HG02763 (cell line): Measurements from ENCODE around the gene DAGLB.
"Not testable (repeated sequence)": the region's sequence is repeated elsewhere in the genome, so short reads cannot be mapped to it uniquely, and the experiment has no call there.

Source experiments
- ATAC-seq: cut with Tn5 transposase; IDR thresholded peaks from one replicate; pipeline ENCODE4 v1.9.1; 2021; ENCODE audit warnings: mild to moderate bottlenecking, moderate library complexity; ENCODE audit not compliant: unreplicated experiment

DAGLB gene

DNA sequence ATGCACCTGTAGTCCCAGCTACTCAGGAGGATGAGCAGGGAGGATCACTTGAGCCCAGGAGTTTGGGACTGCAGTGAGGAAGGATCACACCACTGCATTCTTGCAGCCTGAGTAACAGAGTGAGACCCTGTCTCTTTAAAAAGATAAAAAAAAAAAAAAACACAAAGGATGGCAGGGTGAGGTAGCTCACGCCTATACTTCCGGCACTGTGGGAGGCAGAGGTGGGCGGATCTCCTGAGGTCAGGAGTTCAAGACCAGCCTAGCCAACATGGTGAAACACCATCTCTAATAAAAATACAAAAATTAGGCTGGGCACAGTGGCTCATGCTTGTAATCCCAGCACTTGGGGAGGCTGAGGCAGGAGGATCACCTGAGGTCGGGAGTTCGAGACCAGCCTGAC is 15.9 kb upstream of the DAGLB start:
- ATAC-seq: not testable (repeated sequence)

DNA sequence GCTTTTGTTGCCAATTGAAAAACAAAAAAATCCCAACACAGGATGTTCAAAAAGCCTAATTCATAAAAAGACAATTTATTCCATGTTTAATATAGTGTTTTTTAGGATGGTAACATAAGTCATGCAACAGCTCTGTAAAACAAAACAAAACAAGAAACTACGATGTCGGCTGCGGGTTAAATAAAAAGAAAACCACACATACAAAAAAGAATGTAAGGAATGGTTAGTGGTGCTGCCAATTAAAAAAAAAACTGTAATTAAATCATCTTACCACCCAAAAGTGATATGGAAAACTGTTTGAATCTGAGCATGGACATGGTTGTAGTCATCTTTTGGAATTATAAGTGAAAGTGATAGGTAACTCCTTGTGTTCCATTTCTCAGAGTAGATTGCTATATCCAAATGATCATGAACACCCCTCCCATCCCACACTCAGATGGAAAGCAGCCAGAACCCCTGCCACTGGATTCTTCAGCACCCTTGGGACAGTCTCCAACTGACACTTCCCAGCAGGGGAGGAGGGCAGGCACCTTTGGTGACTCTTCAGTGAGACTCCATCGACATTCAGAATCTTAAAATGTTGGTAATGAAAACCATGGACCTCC is 14.3 kb upstream of the DAGLB start:
- no peak for ATAC-seq

DNA sequence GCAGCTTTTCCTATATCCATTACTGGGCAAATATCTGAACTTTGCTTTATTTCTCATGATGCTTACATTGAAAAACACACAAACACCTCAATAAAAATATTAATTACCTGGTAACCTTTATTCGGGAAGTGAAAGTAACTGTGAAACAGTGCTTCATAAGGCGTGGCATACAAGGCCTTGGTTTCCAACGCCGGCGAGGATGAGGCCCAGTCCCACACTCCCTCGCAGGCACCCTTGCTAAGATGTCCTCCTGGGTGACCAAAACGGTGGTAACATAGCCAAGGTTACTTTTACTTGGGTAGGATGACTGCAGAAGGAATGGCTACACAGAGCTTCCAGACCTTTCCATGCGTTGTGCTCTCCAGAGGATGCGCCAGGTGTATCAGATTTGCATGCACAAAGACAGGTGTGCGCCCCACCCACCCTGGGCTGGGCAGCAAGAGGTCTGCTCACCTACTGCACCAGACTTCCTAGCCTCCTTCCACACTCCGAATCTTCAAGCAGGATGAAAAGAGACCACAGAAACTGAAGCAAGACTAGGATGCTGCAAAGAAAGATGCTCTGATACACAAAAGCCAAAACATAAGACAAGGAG is 13.3 kb upstream of the DAGLB start:
- ATAC-seq: no peak

DNA sequence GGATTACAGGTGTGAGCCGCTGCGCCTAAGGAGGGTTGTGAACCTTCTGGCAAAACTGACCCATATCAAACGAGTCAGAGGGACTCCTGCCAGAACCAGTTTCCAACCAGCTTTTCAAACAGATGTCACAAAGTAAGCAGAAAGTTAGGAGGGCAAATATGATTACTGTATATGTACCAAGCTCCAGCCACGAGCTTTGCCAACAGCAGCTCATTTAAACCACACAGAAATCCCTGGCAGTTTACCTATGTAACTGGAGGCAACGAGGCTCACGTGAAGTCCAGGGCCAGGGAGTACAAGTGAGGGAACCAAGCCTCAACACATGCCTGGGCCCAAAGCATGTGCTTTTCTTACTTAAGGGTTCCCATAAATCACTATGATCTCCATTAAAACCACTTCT is 12.5 kb upstream of the DAGLB start:
- no peak for ATAC-seq

DNA sequence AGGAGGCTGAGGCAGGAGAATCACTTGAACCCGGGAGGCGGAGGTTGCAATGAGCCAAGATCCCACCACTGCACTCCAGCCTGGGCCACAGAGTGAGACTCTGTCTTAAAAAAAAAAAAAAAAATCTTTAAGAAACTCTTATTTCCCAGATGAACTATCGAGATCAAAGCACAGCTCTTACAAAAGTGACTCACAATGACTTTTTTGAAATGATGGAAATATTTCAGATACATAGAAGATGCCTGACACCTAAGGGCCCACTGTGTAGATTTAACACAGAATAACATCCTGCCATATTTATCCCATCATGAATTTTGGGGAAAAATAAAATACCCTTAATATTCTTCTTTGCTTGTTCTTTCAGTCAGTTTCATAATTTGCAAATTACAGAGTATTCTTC is 10.9 kb upstream of the DAGLB start:
- ATAC-seq: not testable (repeated sequence)

DNA sequence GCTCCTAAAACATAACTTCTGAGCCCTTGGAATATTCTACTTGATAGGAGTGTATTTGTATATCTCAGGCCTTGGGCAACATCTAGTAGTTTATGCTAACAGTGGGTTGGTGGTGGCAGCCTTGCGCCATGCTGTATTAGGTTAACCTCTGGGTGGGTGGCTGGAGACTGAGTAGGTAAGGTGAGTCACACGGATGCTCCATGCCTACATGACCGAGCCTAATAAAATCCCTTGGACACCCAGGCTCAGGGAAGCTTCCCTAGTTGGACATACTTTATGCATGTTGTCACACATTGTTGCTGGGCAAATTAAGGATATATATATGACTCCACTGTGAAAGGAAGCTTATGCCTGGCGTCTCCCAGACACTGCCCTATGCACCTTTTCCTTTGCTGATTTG is 6.0 kb upstream of the DAGLB start:
- ATAC-seq: no peak

DNA sequence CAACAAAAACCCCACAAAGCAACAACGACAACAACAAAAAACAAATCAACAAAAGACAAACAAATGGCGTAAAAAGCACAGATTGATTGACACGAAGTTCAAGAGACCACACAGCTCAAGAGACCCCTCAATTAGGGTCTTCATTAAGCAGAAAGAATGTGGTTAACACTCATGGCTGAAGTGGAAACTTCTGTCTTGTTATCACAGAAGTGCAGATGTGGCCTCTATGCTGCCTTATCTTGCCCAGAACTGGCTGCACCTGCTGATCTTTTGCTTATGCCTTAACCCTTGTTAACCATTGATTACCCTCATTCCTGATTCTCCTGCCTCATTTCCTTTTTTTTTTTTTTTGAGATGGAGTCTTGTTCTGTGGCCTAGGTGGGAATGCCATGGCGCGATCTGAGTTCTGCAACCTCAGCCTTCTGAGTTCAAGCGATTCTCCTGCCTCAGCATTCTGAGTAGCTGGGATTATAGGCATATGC is 3.5 kb upstream of the DAGLB start:
- ATAC-seq: no peak

DNA sequence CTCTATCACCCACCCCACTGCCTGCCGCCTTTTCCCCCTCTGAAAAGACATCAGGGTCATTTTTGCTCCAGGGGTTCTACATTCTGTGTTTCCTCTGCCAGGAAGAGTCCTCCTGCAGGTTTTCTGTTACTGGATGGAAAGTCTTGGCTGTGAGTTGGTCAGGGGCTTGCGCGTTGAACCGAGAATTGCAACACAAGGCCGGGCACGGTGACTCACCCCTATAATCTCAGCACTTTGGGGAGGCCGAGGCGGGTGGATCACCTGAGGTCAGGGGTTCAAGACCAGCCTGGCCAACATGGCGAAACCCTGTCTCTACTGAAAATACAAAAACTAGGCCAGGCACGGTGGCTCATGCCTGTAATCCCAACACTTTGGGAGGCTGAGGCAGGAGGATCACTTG is 2.8 kb upstream of the DAGLB start:
- ATAC-seq: not testable (repeated sequence)

DNA sequence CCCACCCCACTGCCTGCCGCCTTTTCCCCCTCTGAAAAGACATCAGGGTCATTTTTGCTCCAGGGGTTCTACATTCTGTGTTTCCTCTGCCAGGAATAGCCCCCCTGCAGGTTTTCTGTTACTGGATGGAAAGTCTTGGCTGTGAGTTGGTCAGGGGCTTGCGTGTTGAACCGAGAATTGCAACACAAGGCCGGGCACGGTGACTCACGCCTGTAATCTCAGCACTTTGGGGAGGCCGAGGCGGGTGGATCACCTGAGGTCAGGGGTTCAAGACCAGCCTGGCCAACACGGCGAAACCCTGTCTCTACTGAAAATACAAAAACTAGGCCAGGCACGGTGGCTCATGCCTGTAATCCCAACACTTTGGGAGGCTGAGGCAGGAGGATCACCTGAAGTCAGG is 2.1 kb upstream of the DAGLB start:
- not testable (repeated sequence) for ATAC-seq

DNA sequence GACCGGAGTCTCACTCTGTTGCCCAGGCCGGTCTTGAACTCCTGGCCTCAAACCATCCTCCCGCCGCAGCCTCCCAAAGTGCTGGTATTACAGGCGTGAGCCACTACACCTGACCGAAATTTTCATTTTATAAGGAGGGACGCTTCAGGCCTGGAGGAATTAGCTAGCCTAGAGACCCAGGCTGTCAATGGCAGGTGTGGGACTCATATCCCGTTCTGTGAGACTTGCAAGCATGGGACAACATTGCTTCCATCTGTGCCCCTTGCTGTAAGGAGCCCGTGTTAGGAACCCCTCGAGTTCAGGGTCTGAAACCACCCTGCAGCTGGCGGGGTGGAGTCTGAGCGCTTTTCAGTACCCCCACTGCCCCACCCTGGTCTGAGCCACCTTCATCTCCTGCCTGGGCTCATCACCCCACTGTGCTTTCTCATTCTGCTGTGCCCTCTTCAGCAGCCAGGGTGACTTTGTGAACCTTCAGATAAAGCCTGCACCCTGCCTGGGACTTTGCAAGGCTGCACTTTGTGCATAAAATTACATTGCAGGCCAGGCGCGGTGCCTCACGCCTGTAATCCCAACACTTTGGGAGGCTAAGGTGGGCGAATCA is 1.3 kb upstream of the DAGLB start:
- ATAC-seq: no peak

DNA sequence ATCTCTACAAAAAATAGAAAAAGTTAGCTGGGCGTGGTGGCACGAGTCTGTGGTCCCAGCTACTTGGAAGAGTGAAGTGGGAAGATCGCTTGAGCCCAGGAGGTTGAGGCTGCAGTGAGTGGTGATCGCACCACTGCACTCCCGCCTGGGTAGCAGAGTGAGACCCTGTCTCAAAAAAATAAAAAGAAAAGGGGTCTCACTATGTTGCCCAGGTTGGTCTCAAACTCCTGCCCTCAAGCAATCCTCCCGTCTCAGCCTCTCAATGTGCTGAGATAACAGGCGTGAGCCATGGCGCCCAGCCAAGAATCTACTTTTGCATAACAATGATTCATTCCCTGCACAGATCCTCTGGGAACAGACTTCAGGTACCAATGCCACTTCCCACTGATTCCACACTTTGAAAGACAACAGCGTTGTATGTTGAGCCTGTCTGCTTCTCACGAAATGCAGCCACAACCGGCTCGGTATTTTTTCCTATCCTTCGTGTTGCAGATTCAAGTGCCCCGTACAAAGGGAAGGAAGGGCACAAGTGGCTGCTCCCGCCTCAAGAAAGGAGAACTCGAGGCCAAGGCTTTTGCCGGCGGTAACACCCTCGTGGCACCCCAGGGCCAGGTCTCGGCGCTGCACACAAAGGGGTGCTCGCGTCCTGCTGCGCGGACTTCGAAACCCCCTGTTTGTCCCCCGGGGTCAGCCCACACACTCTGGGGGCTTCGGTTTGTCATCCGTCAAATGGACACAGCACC is 745 bp downstream of the DAGLB start:
- peak; percentile 3 for ATAC-seq

DNA sequence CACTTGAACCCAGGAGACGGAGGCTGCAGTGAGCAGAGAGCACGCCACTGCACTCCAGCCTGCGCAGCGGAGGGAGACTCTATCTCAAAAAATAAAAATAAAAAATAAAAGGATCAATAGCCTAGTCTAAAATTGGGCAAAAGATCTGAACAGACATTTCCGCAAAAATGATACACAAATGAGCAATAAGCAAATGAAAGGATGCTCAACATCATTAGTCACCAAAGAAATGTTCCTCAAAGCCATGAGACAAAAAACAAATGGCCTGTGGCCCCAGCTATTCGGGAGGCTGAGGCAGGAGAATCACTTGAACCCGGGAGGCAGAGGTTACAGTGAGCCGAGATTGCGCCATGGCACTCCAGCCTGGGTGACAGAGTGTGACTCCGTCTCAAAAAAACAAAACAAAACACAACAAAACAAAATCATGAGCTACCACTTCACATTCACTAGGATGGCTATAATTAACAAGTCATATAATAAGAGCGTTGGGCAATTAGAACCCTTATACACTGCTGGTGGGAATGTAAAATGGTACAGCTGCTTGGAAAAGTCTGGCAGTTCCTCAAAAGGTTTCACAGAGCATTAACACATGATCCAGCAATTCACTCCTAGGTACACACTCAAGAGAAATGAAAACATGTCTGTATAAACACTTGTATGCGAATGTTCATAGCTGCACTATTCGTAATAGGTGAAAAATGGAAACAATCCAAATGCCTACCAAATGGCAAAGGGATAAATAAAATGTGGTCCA is 3.1 kb downstream of the DAGLB start:
- ATAC-seq: no peak

DNA sequence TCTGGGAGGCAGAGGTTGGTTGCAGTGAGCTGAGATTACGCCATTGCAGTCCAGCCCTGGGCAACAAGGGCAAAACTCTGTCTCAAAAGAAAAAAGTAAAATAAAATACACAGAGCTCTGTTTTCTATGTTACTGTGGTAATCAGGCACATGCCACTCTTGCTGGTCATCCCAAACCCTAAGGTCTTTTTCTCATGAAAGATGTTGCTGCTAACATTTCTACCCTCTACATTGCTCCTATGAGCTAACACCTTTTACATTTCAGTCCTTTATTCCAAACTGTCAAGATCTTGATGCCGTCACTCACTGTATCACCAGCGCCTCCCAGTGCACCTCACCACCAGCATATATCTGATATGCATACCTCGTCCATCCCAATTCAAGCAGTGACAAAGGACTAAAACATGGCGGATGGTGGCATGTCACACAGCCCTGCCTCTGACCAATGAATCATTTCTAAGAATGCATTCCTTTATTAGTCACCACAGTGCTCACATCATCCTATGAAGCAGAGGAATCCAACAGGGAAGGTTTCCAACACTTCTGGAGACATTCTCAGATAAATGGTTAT is 4.3 kb downstream of the DAGLB start:
- no peak for ATAC-seq

DNA sequence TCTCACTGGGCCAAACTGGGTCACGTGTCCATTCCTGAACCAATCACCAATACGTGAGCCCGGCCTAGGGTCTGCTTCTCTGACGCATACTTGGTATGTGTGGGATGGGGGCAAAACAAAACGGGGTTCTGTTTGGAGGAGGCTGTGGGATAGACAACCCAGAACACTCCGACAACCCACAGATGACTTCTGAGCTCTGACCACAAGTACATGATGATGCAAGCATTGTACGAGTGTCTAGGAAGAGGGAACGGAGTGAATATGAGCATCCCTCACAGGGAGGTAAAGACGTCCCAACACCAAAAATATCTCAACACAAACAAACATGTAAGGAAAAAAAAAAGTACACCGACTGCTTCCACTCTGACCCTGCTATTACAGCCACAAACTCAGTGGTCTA is 5.6 kb downstream of the DAGLB start:
- ATAC-seq: no peak

DNA sequence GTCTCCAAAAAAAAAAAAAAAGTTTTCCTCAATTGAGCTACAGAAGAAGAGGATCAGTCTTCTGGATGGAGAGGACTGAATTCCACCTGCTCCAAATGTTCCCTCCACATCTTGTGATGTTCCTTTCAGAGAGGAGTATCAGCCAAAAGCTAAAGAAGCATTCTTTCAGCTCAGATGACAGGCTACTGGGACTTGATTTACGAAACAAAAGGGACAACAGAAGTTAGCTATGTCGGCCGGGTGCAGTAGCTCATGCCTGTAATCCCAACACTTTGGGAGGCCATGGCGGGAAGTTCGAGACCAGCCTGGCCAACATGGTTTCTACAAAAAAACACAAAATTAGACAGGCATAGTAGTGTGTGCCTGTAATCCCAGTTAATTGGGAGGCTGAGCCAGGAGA is 7.4 kb downstream of the DAGLB start:
- no peak for ATAC-seq

DNA sequence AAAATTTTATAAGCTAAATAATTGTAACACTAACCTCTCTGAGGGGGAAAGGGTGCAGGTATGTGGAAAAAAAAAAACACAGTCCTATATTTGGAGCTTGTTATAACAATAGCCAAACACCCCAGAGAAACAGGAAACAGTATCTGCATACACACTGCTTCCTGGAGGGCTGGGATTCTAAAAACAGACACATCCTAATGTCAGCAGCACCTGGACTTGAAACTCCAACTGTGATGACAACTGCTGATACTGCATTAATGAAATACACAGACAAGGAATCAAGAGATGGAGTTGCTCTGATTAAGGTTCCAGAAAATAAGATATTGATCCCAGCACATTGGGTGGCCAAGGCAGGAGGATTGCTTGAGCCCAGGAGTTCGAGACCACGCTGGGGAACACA is 9.3 kb downstream of the DAGLB start:
- ATAC-seq: no peak

DNA sequence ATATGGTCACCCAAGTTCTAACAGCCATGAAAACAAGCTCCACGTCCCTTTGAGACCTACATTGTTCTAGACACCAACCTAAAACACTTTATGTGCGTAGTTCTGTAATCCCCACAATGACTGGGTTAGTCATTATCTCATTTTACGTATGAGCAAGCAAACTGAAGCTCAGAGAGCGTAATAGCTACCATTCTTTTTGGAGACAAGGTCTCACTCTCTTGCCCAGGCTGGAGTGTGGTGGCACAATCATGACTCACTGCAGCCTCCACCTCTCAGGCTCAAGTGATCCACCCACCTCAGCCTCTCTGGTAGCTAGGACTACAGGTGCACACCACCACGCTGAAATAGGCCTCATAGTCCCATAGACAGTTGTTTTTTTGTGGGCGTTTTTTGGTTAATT is 10.5 kb downstream of the DAGLB start:
- ATAC-seq: no peak

DNA sequence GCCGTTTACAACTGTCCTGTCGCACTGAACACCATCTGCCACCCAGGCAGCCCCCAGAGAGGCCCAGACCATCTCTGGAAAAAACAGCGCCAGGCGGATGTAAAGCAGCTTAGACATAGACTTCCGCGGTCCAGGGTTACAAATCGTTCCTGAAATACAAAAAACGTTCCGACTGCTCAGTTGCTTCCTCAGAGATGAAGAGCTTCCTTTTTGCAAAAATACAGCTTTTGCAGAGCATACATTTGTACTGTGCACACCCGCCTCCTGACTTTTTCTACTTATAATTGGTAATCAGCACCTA is 11.4 kb downstream of the DAGLB start:
- no peak for ATAC-seq

DNA sequence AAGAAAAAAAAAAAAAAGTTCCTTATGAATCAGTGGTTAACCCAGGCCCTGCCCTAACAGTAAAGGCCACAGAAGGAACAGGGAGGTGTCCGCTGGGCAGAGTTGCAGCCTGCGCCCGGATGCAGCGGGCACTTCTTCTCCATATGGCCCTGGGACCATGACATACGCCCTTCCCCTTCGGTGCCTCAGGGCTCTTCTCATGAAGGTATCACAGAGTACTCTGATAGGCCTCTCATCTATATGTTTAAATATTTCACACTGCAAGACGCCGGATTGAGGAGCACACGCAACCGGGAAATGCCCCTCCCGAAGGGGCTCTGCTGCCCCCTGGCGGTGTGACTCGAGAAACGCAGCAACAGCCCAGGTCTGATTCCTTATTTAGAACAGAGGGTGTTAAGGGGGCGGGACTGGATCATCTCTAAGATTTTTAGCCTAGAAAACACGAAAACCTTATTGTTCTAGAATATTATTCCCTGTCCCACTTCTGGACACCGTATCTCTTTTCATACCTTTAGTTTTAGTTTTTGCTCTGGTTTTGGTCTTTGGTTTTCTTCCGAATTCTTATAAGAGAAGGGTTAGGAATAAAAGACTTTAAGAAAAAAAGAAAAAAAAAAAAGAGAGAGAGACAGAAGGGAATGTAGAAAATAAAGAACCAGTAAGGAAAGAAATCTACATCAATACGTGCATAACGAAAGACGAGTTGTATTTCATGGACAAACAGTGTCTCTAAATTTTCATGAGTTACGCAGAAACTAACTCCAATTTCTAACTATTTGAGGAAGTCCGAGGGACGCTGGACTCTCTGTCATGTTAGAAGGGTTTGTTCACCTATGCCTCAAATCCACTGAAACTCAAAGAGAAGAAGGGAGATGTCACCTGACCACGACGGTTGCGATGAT is 12.0 kb downstream of the DAGLB start:
- ATAC-seq: peak; percentile 71
